Fibroblast of skin of left quadriceps (primary cell): ENCODE data around the gene SNTG2.

Experiments used
- DNase-seq, 2 experiments: peaks; one replicate each; pipeline ENCODE4 v3.0.0-alpha.2; 2013; ENCODE audit warnings: low read depth in 2 of 2

Gene SNTG2

DNA sequence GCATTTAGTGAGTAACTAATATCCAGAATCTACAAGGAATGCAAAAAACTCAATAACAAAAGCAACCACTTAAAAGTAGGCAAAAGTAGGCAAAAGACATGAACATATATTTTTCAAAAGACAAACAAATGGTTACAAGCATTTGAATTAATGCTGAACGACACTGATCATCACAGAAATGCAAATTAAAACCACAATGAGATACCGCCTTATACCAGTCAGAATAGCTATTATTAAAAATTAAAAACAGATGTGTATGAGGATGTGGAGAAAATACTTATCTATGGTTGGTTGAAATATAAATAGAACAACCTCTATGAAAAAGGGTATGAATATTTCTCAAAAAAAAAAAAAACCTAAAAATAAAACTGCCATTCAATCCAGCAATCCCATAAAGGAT is 51.7 kb downstream of the SNTG2 start:
- peak; percentile 8 to 14 for DNase-seq

DNA sequence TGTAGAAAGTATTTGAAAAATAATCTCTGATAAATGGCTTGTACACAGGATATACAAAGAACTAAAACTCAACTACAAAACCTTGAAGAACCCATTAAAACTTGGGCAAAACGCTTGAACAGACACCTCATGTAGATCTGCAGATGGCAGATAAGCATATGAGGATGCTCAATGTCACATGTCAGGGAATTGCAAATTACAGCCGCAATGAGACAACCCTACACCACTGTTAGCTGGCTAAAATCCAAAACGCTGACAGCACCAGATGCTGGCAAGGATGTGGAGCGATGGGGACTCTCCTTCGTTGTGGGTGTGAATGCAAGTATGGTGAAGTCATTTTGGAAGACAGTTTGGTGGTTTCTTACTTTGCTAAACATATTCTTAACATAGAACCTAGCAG is 53.7 kb downstream of the SNTG2 start:
- DNase-seq, result peak in 1 of 2 experiments; percentile 4

DNA sequence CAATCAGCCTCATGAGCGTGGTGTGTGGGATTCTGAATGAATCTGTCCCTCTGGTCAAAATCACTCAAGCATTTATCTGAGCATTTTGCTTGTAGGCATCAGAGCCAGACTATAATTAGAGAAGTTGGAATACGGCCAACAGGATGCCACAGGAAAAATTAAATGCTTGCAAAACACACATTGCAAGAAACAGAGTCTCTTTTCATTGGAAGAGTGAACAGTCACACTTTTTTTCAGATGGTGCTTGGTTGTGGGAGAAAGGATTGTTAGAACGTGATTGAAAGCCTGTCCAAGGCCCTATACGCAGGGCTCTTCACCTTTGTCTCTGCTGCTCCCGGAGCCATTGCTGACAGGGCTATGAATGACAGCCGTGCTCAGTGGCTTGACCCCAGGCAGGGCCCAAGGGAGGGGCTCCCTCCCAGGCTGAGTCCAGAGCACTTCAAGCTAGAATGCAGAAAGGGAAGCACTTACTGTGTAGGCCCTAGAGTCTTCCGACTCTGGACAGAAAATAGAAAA is 59.8 kb downstream of the SNTG2 start:
- no peak for DNase-seq

DNA sequence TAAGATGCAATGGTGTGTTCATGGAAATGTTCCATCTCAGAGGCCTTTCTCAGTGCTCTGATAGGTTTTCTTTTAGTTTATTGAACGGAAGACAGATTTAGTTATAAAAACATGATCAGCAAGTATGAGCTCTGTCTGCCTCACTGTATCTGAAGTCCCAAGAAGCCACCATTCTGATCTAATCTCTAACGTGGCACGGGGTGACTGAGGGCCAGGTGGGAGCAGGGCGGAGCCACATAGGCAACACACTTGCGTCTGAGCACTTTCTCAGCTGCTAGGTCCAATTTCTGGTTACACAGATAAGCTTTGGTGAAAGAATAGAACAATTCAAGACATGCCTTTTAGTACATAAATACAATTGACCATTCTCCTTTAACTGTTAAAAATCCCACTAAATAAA is 60.4 kb downstream of the SNTG2 start:
- no peak for DNase-seq

DNA sequence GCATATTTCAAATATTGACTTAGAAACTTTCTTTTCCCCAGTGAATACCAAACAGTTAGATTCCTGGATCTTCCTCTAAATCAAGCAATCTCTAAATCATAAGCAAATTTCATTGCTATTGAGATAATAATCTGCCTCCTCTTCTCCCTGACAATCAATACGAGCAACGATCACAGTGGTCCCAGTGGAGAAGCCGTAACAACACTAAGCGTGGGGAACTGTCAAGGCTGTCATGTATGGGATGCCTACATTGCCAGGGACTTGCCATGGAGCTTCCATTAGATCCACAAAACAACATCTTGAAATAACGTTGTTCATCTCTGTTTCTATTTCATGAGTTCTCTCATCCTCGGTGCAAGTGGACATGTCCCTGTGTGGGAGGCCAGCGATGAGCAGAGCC is 61.3 kb downstream of the SNTG2 start:
- no peak for DNase-seq

DNA sequence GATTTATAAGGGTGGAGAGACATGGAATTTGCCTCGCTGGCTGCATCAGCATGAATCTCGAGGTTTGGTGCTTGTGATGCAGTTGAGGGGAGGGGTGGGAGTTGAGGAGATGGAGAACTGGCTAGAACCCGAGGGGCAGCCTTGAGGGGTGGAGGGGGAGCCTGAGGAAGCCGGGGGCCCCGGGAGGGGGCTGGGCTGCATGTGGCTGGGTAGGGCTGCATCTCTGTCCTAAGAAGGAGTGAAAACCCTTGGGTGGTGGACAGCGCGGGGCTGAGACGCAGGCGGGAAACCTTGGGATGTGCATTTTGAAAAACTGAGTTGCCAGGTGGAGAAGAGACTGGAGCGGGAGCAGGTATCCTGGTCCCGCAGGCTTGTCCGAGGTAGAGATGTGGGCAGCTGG is 64.2 kb downstream of the SNTG2 start:
- no peak for DNase-seq

DNA sequence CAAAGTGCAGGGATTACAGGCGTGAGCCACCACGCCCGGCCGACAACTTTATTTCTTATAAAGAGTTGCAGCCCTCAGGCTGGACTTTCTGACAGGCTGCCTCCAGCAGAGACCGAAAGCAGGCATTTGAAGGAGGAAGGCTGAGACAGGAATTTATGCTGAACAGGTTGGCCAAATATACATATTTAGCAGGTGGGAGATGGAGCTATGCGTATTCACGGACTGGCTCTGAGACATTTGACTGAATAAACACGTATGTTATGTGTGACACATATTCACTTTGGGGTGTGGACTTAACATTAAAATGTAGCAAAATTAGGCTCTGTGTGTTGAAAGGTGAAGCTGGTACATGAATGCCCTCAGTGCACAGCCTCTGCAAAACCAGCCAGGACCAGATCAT is 65.9 kb downstream of the SNTG2 start:
- no peak for DNase-seq

DNA sequence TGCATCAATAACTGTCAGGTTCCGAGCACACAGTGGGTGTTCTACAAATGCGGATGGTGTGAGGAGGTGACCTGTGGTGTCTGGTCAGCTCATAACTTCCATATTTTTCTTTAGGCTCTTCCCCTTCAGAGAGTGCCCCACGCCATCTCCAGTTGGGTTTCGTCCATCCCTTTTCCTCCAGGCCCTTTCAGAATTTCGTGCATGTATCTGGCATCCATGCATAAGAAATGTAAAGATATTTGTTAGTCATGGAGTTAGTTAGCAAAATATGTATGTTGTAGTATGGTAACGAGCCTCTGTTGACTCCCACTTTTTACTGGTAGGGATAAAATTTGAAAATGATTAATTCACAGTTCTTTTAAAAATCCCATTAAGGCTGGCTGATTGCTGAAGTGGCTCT is 67.2 kb downstream of the SNTG2 start:
- no peak for DNase-seq

DNA sequence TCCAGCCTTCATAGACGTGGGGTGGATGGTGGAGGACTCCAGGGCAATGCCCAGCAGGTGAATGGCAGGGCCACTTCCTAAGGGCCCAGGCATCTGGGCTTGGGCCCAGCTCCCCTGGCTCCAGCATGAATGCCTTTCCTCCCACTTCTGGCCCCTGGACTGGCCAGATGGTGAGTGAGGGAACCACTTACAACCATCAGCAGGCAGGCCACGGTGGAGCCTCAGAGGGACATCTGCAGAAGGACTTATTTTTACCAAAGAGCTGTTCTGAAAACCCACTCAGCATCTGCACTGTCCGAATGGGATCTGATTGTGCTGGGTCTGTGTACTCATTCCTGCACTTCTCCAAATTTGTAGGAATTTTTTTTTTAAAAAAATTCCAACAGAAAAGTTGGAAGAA is 69.6 kb downstream of the SNTG2 start:
- no peak for DNase-seq

DNA sequence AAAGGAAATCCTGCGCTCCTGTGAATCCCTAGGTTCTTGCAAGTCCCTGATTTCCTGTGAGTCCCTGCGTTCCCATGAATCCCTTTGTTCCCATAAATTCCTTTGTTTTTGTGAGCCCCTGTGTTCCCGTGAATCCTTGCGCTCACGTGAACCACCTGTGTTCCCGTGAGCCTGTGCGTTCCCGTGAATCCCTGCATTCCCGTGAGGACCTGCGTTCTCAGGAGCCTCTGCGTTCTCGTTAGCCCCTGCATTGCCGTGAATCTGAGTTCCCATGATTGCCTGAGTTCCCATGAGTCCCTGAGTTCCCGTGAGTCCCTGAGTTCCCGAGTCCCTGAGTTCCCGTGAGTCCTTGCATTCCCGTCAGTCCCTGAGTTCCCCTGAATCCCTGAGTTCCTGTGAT is 71.5 kb downstream of the SNTG2 start:
- DNase-seq, result no peak

DNA sequence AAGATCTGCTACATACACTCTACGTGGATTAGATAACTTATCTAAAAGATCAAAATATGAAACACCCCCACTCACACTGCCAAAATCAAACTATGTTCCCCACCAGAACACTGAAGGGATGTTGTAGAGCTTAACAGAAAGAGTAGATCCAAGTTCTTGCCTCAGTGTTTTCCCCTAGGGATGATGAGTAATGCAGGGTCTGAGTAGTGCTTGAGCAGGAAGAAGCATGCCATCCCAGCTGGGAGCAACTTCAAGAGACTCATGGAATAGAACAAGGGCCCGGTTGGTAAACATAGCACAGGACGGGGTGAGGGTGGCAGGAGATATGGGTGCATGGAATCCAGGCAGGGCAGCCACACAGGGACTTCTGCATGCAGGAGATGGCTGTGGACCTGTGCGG is 74.3 kb downstream of the SNTG2 start:
- DNase-seq, result peak; percentile 20 to 24

DNA sequence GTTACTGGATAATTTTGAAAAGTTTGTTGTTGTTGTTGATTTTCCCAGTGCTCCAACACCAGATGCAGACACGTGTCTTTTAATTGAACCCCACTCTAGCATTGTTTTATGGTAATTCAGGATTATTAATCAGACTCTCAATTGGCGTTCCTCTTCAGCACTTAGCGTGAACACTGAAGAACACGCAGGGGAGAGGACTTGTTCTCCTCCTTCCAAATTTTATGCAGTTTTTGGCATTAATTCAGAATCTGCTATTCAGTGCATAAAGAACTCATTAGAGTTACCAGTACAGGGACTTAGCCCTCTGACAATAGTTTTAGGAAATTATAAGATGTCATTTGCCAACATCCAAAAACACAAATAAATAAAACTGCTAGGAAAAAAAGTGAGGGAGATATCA is 75.5 kb downstream of the SNTG2 start:
- no peak for DNase-seq

DNA sequence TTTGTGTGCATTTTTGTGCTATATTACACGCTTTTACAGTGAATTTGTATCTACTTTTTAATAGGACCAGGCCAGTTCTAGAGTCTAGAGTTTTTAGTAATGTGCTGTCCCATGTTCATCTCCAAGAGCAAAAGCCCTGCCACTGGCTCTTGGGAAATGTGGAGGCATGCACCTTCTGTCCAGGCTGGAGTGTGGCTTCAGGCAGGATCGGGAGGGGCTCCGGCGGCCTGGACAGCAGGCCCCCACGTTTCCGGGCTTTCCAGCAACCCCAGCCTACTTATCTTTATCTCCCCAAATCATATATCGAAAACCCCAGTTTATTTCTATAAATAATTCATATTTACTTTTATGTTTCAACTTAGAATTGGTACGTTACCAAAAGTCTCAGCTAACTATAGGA is 78.2 kb downstream of the SNTG2 start:
- DNase-seq, result no peak

DNA sequence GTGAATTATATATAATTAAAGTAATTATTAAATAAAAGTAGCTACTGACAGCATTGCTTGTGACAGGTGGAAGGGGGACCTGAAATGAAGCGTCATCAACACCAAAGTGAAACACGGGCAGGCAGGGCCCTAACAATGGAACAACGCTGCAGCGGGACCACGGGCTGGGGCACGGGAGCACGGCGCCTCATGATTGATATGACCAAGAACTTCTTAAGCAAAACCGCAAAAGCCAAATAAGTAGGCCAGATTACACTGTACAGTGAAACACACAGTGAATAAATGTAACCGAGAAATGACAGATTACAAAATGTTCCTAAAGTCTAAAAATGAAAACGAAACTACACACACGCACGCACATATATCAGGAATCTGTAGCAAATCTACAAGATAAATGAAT is 81.4 kb downstream of the SNTG2 start:
- no peak for DNase-seq

DNA sequence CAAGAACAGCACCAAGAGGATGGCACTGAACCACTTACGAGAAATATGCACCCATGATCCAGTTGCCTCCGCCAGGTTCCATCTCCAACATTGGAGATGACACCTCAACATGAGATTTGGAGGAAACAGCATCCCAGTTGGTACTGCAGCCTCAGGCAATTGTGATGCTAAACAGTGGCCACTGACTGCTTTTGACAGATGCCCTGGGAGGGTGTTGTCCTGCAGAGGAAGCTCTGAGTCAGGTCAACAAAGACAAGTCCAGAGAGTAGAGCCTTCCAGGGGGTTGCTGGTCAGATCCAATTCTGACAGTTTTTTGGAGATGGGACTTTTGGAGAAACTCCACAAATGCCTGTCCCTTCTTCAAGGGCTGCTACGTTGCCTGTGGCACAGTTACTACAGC is 82.4 kb downstream of the SNTG2 start:
- no peak for DNase-seq

DNA sequence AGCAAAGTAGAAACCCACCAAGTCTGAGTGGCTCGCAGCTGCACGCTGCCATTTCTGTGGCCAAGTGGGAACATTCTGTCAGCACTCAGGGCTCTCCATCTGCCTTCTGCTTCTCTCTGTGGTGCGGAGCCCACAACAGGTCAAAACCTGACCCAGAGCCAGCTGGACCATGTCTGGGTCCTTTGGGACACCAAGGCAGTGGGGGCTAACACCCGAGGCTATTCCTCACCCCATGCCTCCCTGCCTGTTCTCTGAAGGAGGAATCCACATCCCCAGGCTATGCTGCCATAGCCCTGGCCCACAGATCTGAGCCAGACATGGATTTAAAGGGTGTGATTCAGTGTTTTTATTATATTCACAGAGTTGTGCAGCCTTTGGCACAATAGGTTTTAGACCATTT is 86.4 kb downstream of the SNTG2 start:
- DNase-seq, result no peak

DNA sequence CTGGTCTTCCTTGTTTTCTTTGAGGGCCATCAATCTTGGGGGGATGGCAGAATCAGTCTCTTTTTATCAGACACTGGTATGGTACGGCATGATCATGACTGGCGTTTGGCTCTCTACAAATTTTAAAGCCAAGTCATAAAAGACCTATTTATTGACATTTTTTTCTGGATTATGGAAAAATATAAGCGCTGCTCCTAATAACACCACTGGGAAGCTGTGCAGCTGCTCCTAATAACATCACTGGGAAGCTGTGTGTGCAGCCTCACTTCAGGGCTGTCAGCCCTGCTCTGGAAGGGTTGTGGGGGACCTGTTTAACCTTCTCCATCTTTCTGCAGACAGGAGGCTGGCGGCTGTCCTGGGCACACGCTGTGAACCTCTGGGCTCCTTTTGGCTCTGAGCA is 88.9 kb downstream of the SNTG2 start:
- DNase-seq, result no peak

DNA sequence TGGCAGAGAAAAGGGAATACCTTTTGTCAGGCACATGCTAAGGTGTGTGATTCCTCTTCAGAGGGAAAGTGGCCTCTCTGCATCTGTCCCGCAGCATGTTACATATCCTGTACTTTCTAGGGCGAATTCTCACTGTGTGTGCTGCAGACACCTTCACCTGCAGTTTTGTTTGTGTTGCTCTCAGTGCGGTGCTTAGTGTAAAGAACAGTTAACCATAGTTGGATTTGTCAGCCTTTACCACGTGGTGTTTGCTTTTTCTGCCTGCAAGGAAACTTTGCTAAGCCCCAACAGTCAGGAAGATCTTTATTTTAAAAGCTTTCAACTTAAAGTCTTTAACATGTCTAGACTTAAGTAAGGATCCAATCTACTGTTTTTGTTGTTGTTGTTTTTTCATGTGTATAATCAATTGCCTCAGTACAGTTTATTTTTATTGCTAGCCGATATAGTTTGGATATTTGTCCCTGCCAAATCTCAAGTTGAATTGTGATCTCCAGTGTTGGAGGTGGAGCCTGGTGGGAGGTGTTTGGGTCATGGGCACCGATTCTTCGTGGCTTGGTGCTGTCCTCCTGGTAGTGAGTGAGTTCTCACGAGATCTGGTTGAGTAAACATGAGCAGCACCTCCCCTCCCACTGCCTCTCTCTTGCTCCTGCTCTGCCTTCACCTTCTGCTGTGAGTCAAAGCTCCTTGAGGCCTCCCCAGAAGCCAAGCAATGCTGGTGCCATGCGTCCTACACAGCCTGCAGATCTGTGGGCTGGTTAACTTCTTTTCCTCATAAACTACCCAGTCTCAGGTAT is 90.6 kb downstream of the SNTG2 start:
- no peak for DNase-seq

DNA sequence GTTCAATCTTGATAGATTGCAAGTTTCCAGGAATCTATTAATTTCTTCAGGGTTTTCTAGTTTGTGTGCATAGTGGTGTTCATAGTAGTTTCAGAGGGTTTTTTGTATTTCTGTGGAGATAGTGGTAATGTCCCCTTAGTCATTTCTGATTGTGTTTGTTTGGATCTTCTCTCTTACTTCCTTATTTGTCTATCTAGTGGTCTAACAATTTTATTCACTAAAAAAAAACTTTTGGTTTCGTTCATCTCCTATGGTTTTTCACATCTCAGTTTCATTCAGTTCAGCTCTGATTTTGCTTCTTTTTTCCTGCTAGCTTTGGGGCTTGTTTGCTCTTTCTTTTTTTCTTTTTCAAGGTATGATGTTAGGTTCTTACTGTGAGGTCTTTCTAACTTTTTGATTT is 94.5 kb downstream of the SNTG2 start:
- DNase-seq, result no peak

DNA sequence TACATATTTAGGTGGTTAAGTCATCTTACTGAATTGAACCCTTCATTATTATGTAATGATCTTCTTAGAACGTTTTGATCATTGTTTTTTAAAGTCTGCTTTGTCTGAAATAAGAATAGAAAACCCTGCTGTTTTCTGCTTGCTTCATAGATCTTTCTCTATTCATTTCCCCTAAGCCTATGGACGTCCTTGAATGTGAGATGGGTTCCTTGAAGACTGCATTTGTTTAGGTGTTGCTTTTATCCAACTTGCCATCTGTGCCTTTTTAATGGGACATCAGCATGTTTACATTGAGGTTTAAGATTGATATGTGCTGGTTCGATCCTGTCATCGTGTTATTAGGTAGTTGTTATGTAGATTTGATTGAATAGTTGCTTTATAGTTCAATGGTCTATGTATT is 95.4 kb downstream of the SNTG2 start:
- DNase-seq, result no peak

DNA sequence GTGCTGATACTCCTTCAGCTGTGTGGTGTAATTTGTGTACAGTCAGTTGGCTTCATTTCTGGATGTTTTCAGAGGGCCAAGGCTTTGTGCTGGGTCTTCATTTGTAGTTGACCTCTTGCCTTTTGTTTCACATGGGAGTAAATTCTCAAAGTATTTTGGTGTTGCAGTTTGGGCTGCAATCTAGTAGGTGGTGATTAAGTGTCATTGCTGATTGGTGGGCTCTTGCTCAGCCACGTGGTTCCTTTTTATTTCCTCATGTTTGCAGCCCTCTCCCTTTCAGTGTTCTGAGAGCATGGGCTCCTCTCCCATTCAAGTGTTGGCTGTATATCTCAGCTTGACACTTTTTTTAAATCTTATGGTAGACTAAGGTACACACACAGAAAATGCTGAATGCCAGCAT is 96.8 kb downstream of the SNTG2 start:
- no peak for DNase-seq

DNA sequence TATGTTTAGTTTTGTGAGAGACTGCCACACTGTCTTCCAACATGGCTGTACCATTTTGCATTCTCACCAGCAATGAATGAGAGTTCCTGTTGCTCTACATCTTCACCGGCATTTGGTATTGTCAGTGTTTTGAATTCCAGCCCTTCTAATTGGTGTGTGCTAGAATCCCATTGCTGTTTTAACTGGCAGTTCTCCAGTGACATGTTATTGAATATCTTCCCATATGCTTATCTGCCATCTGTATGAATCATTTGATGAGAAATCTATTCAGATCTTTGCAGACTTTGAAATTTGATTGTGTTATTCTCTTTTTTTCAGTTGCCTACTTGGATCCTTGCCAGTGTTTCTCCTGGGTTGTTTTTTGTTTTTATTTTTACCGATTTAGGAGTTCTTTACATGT is 99.0 kb downstream of the SNTG2 start:
- DNase-seq, result peak; percentile 32 to 40

DNA sequence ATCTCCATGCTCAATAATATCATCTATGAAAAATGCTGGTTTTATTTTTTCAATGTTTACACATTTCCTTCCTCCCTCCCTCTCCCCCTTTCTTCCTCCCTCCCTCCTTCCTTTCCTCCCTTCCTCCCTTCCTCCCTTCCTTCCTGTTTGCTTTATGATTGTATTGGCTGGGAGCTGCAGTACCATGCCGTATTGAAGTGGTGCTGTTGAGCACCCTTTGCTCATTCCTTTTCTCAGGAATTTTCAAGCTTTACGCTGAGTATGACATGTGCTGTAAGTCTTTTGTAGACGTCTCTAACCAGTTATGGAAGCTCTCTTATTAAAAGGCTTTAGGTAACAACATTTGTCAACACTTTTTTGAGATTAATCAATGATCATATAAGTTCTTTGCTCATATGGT is 100.4 kb downstream of the SNTG2 start:
- peak in 1 of 2 experiments; percentile 20 for DNase-seq

DNA sequence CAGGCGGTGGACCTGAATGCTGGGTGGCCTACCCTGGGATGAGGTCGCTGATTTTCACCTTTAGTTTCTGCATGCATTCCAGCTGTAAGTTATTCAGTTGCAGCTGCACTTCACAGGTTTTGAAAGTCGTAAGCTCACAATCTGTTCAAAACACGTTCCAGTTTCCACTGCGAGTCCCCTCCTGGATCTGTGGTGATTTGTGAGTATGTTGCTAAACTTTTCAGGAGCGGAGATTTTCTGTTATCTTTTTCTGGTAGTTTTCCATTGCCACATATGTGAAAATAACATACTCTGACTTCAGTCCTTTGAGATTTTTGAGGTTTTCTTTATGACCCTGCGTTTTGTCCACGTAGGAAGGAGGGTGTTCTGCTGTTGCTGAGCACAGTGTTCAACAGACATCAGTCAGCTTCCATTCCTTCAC is 102.1 kb downstream of the SNTG2 start:
- DNase-seq, result peak; percentile 43 to 44
